Spleen (tissue), 11 donors: Measurements from ENCODE around the gene PLA2G4D. TPM values are rescaled to one million over a fixed set of nuclear protein-coding genes. Genes with fewer than 3 reads are reported as not detected.

Source experiments
- DNase-seq: peaks from one replicate; pipeline ENCODE4 v3.0.0-alpha.2; 2020
- H3K27ac ChIP-seq, 8 donors: fragments of 200-600 bp; sonication (generic) in 7 of 8; 1 replicate in 4 of 8; 2 replicates in 4 of 8; pipeline versions ENCODE4 v1.5.0 to v1.8.0; 2016 to 2021; ENCODE audit warnings: inconsistent platforms in 4 of 8, mild to moderate bottlenecking in 4 of 8, moderate library complexity in 1 of 8
- H3K27me3 ChIP-seq, 7 donors: fragments of 200-600 bp; sonication (generic) in 6 of 7; replicated peaks in 1 of 7; 1 replicate in 4 of 7; 2 replicates in 3 of 7; pipeline versions ENCODE4 v1.5.0 to v1.8.0; 2016 to 2021; ENCODE audit warnings: inconsistent platforms in 3 of 7, mild to moderate bottlenecking in 1 of 7
- H3K36me3 ChIP-seq, 6 donors: fragments of 200-600 bp; sonication (generic) in 5 of 6; 1 replicate in 4 of 6; 2 replicates in 2 of 6; pipeline versions ENCODE4 v1.5.0 to v1.8.0; 2016 to 2021; ENCODE audit warnings: inconsistent platforms in 2 of 6
- H3K4me1 ChIP-seq, 6 donors: fragments of 200-600 bp; sonication (generic) in 5 of 6; 1 replicate in 3 of 6; 2 replicates in 3 of 6; pipeline versions ENCODE4 v1.5.0 to v1.8.0; 2016 to 2021; ENCODE audit warnings: inconsistent platforms in 3 of 6
- H3K4me3 ChIP-seq, 8 donors: fragments of 200-600 bp; sonication (generic) in 7 of 8; 1 replicate in 4 of 8; 2 replicates in 4 of 8; pipeline versions ENCODE4 v1.5.0 to v1.8.0; 2016 to 2021; ENCODE audit warnings: inconsistent platforms in 4 of 8, mild to moderate bottlenecking in 4 of 8, moderate library complexity in 2 of 8
- H3K9me3 ChIP-seq, 8 donors: fragments of 200-600 bp; sonication (generic) in 7 of 8; 1 replicate in 4 of 8; 2 replicates in 4 of 8; pipeline versions ENCODE4 v1.5.0 to v1.8.0; 2016 to 2021; ENCODE audit warnings: inconsistent platforms in 4 of 8
- POLR2A ChIP-seq, 3 donors: fragments of 450-650 bp; IDR thresholded peaks; one replicate each; pipeline ENCODE4 v1.5.1; 2017; ENCODE audit warnings: antibody characterized with exemption in 3 of 3, mild to moderate bottlenecking in 1 of 3
- POLR2AphosphoS5 ChIP-seq, 3 donors: sonication (generic); formaldehyde crosslinking; IDR thresholded peaks; one replicate each; pipeline ENCODE4 v1.5.1; 2017; ENCODE audit warnings: antibody characterized with exemption in 3 of 3
- WGBS, 5 donors: extraction: QIAGEN DNeasy Blood & Tissue Kit in 3 of 5; methylation state at CpG; one replicate each; pipeline versions ENCODE4 v1.1.5 to v1.1.7; 2013 to 2018; 5-methylcytosine and 5-hydroxymethylcytosine counted together
- intact Hi-C: fragments of 100-400 bp; cut with DNase I; formaldehyde crosslinking; loops from one replicate; pipeline ENCODE4 v1.15.0; 2023; ENCODE audit warnings: low total_unique reads
- polyA plus RNA-seq, 3 donors: library from polyadenylated mRNA; stranded (reverse); fragments of 200-250 nt; gene quantifications; one replicate each; pipeline ENCODE4 v1.2.1, GENCODE V29; 2013
- total RNA-seq, 7 donors: library from RNA; depleted of rRNA in 3 of 7; stranded (reverse); fragments of >200 nt in 3 of 7; fragmentation: NEBNext Ultra II Directional in 4 of 7; extraction: Animal tissue kit (Norgen Biotek cat#: 25700) in 4 of 7; gene quantifications; one replicate each; pipeline versions ENCODE4 v1.1.0 to v1.2.1, GENCODE V29; 2016 to 2021
- TF ChIP-seq, protein P1 (sequence below), 11 experiments: fragments of 200-600 bp in 7 of 11; fragments of 450-650 bp in 4 of 11; sonication (generic) in 4 of 11; IDR thresholded peaks in 8 of 11; conservative IDR thresholded peaks in 3 of 11; 1 replicate in 7 of 11; 2 replicates in 4 of 11; pipeline versions ENCODE4 v1.4.0 to v1.8.0; 2016 to 2021; ENCODE audit warnings: antibody characterized with exemption in 11 of 11, inconsistent platforms in 4 of 11, mild to moderate bottlenecking in 1 of 11
- donor health status: healthy with polysubstance abuse.
- donor health status: DM: no; HTN: no; CAD: no; lungs with moderate emphysema.
- donor health status: DM: no; HTN: no; CAD: no.
- donor health status: Bipolar disorder and iron deficiency.
- donor health status: healthy.
- donor health status: DM: no; HTN: no; CAD: no.
- donor health status: DM: yes; HTN: yes; CAD: no.

PLA2G4D gene
- total and polyA plus RNA-seq, 10 donors = not detected

DNA sequence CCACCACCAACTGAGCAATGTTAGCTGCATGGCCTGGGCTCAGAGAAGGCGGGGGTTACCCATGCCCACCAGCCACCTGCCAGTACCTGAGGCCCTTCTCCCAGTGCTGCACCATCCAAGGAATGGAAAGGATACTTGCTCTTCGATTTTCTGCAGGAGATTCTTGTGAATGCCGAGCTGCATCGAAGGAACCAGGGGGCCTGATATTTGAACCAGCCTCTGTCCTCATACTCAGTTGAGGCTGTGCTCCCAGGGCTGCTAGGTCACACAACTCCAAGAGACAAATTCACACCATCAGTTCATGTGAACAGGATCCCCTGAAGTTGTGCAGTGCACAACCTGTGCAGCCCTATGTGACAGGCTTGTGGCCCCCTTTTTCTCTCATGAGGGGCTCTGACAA, 44.0 kb upstream of the PLA2G4D start:
- H3K36me3 ChIP-seq = no peaks in the 10 kb centered on the region
- no peak overlapping the region for H3K4me3 ChIP-seq
- H3K4me1 ChIP-seq = no peaks in the 10 kb centered on the region
- H3K27me3 ChIP-seq = peaks cover 0 to 6% (median 0%) of the 10 kb centered on the region in 7 donors
- no peaks in the 10 kb centered on the region for H3K9me3 ChIP-seq
- WGBS, 5 donors = 80 to 96% (median 94%) methylated on average over 4 of the region's 4 CpGs
- DNase-seq = peak; percentile 12
- TF ChIP-seq, protein P1, sequence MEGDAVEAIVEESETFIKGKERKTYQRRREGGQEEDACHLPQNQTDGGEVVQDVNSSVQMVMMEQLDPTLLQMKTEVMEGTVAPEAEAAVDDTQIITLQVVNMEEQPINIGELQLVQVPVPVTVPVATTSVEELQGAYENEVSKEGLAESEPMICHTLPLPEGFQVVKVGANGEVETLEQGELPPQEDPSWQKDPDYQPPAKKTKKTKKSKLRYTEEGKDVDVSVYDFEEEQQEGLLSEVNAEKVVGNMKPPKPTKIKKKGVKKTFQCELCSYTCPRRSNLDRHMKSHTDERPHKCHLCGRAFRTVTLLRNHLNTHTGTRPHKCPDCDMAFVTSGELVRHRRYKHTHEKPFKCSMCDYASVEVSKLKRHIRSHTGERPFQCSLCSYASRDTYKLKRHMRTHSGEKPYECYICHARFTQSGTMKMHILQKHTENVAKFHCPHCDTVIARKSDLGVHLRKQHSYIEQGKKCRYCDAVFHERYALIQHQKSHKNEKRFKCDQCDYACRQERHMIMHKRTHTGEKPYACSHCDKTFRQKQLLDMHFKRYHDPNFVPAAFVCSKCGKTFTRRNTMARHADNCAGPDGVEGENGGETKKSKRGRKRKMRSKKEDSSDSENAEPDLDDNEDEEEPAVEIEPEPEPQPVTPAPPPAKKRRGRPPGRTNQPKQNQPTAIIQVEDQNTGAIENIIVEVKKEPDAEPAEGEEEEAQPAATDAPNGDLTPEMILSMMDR (IDR thresholded peaks at IDR 0.05 in 8 of 11, conservative IDR thresholded peaks at IDR 0.05 in 3 of 11) = no peak
- TF ChIP-seq POLR2A (IDR thresholded peaks at IDR 0.05) = no peak
- no peak for TF ChIP-seq POLR2AphosphoS5 (IDR thresholded peaks at IDR 0.05)
- no peak overlapping the region for H3K27ac ChIP-seq
- intact Hi-C loops = no loop called here

DNA sequence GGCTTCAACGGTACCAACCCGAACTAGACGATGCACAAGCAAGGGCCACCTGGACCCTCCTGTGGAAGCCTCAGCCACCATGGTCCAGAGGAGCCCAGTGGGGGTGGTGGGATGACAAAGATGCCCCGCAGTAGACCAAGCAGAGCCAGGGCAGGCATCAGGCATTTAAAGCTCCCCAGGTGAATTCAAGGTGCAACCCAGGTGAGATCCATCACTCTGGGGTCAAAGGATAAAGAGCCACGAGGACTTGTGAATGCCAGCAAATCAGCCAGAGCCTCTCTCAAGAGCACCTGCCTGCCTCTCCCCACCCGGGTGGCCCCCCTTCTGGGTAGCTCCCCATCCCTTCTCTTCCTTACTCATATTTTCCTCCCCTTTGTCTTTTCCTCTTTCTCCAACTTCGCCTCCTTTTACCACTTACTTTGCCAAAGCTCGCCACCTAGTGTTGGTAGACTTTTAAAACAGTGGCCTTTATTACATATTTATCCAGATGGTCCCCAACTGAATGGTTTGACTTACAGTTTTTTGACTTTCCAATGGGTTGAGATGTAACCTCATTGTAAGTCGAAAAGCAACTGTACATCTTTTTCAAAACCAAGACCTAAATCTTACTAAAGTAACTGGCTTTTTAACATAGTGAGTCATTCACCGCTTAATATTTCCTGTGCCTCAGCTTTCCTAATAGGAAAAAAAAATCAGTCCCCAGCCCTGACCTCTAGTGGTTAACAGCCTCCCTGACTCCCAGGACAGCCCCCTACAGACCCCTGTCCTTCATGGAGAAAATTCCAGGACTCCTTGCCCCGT, 43.3 kb upstream of the PLA2G4D start:
- WGBS, 5 donors = 45 to 54% (median 46%) methylated on average over 11 of the region's 11 CpGs
- no peak overlapping the region for H3K4me3 ChIP-seq
- no peak for TF ChIP-seq POLR2A (IDR thresholded peaks at IDR 0.05)
- TF ChIP-seq, protein P1 (IDR thresholded peaks at IDR 0.05 in 8 of 11, conservative IDR thresholded peaks at IDR 0.05 in 3 of 11) = peak in 9 of 11 experiments; percentile 18 to 58 (median 45)
- no peaks in the 10 kb centered on the region for H3K4me1 ChIP-seq
- no peaks in the 10 kb centered on the region for H3K36me3 ChIP-seq
- DNase-seq = peak; percentile 40
- H3K27ac ChIP-seq = no peak overlapping the region
- H3K9me3 ChIP-seq = no peaks in the 10 kb centered on the region
- H3K27me3 ChIP-seq = peaks cover 0 to 6% (median 0%) of the 10 kb centered on the region in 7 donors
- intact Hi-C loops = no loop called here

DNA sequence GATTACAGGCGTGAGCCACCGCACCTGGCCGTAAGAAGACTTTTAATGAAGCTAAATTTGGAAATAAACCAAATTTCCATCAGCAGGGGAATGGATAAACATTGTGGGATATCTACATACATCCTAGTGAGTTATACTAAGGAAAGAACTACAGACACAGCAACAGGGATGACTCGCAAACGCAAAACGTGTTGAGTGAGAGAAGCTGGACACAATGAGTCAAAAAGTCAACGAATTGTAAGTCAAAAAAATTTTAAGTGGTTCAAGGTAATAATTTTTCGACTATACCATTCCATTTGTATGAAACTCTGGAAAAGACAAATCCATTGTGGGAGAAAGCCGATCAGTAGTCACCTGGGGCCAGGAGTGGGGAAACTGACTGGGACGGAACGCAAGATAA, 42.2 kb upstream of the PLA2G4D start:
- no peaks in the 10 kb centered on the region for H3K4me1 ChIP-seq
- H3K36me3 ChIP-seq = no peaks in the 10 kb centered on the region
- no peak for DNase-seq
- H3K9me3 ChIP-seq = no peaks in the 10 kb centered on the region
- no peak for TF ChIP-seq POLR2A (IDR thresholded peaks at IDR 0.05)
- no peak for TF ChIP-seq POLR2AphosphoS5 (IDR thresholded peaks at IDR 0.05)
- TF ChIP-seq, protein P1 (IDR thresholded peaks at IDR 0.05 in 8 of 11, conservative IDR thresholded peaks at IDR 0.05 in 3 of 11) = no peak
- H3K27ac ChIP-seq = no peak overlapping the region
- peaks cover 0 to 6% (median 0%) of the 10 kb centered on the region in 7 donors for H3K27me3 ChIP-seq
- intact Hi-C loops = no loop called here
- 89 to 93% (median 92%) methylated on average over 11 of the region's 11 CpGs for WGBS, 5 donors
- no peak overlapping the region for H3K4me3 ChIP-seq

DNA sequence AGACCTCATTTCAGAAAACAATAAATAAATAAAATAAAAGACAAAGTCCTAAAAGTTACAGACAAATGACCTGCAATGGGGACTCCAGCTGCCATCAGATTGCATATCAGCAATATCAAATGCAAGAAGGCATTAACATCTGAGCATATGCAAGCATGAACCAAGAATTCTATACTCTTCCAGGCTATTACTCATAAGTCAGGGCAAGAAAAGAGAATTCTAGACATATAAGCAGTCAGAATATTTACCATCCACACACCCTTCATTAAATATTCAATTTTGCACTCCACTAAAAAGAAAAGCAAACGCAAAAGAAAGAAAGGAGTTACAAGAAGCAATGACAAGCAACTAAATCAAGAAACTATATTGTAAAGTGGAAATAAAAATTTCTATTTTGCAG, 41.0 kb upstream of the PLA2G4D start:
- no peaks in the 10 kb centered on the region for H3K36me3 ChIP-seq
- H3K27ac ChIP-seq = no peak overlapping the region
- WGBS, 5 donors = 67 to 92% (median 86%) methylated on average over 1 of the region's 1 CpG
- intact Hi-C loops = no loop called here
- peaks cover 0 to 17% (median 0%) of the 10 kb centered on the region in 7 donors for H3K27me3 ChIP-seq
- H3K4me1 ChIP-seq = no peaks in the 10 kb centered on the region
- no peak for DNase-seq
- no peaks in the 10 kb centered on the region for H3K9me3 ChIP-seq
- TF ChIP-seq, protein P1 (IDR thresholded peaks at IDR 0.05 in 8 of 11, conservative IDR thresholded peaks at IDR 0.05 in 3 of 11) = no peak
- TF ChIP-seq POLR2AphosphoS5 (IDR thresholded peaks at IDR 0.05) (no peak), POLR2A (IDR thresholded peaks at IDR 0.05) (no peak)
- H3K4me3 ChIP-seq = no peak overlapping the region
